Measurements from ENCODE around the gene HOTAIR. TPM values are rescaled to one million over a fixed set of nuclear protein-coding genes. Genes with fewer than 3 reads are reported as not detected.

The HOTAIR gene
- total RNA-seq, 1 experiment from 2014 or later, result not detected

DNA sequence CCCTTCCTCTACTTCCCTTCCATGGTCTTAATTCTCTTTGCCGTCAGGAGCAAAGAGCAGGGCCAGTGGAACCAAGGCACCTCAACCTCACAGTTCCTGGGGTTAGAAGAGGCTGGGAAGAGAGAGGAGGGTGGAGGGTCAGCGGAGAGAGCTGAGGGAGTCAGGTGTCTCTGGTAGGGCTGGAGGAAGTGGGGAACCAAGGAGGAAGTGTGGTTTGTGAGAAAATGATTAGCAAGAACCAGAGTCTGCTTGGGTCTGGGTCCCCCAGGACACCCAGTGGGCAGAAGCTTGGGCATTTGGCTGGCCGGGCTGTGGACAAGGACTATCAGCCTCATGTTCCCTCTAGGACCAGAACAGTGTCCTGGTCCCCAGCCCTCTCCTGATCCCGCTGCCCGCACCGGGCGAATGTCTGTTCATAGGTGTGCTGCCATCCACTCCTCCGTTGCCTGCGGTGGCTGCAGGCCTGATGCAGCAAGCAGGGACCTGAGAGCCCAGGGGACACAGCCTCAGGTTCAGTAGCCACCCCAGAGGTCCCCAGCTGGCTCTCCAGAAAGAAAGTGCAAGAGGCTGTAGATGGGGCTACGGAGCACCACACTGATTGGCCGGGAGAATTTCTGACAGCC lies 17.7 kb downstream of the HOTAIR start:
- no peak overlapping the region for H4K8ac ChIP-seq (replicated peaks; ENCODE audit: insufficient read length, low read depth, low read length)
- no peak overlapping the region for H2AK5ac ChIP-seq (ENCODE audit: insufficient read length, low read length)
- no peak overlapping the region for H2AFZ ChIP-seq (ENCODE audit: low read length)
- DNase-seq, result no peak
- no peak overlapping the region for H3K4ac ChIP-seq (ENCODE audit: low read depth, low read length)
- TF ChIP-seq, protein P1, sequence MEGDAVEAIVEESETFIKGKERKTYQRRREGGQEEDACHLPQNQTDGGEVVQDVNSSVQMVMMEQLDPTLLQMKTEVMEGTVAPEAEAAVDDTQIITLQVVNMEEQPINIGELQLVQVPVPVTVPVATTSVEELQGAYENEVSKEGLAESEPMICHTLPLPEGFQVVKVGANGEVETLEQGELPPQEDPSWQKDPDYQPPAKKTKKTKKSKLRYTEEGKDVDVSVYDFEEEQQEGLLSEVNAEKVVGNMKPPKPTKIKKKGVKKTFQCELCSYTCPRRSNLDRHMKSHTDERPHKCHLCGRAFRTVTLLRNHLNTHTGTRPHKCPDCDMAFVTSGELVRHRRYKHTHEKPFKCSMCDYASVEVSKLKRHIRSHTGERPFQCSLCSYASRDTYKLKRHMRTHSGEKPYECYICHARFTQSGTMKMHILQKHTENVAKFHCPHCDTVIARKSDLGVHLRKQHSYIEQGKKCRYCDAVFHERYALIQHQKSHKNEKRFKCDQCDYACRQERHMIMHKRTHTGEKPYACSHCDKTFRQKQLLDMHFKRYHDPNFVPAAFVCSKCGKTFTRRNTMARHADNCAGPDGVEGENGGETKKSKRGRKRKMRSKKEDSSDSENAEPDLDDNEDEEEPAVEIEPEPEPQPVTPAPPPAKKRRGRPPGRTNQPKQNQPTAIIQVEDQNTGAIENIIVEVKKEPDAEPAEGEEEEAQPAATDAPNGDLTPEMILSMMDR (conservative IDR thresholded peaks at IDR 0.05), result no peak
- no peak overlapping the region for H2BK5ac ChIP-seq (ENCODE audit: insufficient read length, low read length)
- H2BK120ac ChIP-seq (ENCODE audit: low read depth, low read length, poor library complexity, severe bottlenecking), result no peak overlapping the region
- Mint-ChIP-seq H3K27me3 (ENCODE audit: low read depth) (peaks cover 99% of the 10 kb centered on the region), H3K4me1 (peaks cover 4 to 11% of the 10 kb centered on the region in 2 experiments; a peak in 3 of 4 replicates), H3K27ac (no peak overlapping the region; a peak in 1 of 7 replicates), H3K9me3 (peaks cover 0 to 3% of the 10 kb centered on the region in 2 experiments; a peak in 2 of 5 replicates), H3K4me3 (no peak overlapping the region), H3K36me3 (ENCODE audit: insufficient read depth in 1 of 3, low read depth in 3 of 3) (no peaks in the 10 kb centered on the region; a peak in 2 of 7 replicates)
- no peaks in the 10 kb centered on the region for H3K23me2 ChIP-seq (ENCODE audit: insufficient read length, low read depth, low read length, poor library complexity, severe bottlenecking)
- no peak overlapping the region for H3K14ac ChIP-seq (ENCODE audit: insufficient read depth, low read length)
- no peak overlapping the region for H3K9ac ChIP-seq (ENCODE audit: extremely low read depth, insufficient read length, low read length)
- no peaks in the 10 kb centered on the region for H4K20me1 ChIP-seq (ENCODE audit: control insufficient read depth, insufficient read depth, insufficient read length)
- no peak overlapping the region for H2BK15ac ChIP-seq (ENCODE audit: low read depth, low read length)
- H3K23ac ChIP-seq (ENCODE audit: insufficient read length, low read depth, low read length), result no peak overlapping the region
- no peak overlapping the region for H3K4me2 ChIP-seq (ENCODE audit: insufficient read depth, insufficient read length, low read length)
- H4K91ac ChIP-seq (ENCODE audit: insufficient read length, low read depth, low read length), result no peak overlapping the region
- no peak overlapping the region for H3K27ac ChIP-seq (ENCODE audit: insufficient read length, low read depth, low read length)
- H3K79me2 ChIP-seq (ENCODE audit: insufficient read depth, low read length), result no peaks in the 10 kb centered on the region
- no peak overlapping the region for H3K18ac ChIP-seq (ENCODE audit: insufficient read length, low read depth, low read length)
- no peaks in the 10 kb centered on the region for H3K9me3 ChIP-seq (ENCODE audit: control insufficient read depth, low read depth, low read length)
- no peak overlapping the region for H4K5ac ChIP-seq (ENCODE audit: insufficient read length, low read depth, low read length)
- WGBS (ENCODE audit: extremely low coverage, insufficient read length, low lambda C conversion rate), result no CpG with 5 or more reads among the region's 11 CpGs
- no peaks in the 10 kb centered on the region for H3K79me1 ChIP-seq (ENCODE audit: insufficient read depth, low read depth, low read length, poor library complexity, severe bottlenecking)
- H3K27me3 ChIP-seq (ENCODE audit: insufficient read depth, low read length), result peaks cover 99% of the 10 kb centered on the region
- no peak overlapping the region for H3K56ac ChIP-seq (ENCODE audit: insufficient read length, low read depth, low read length)
- H2BK12ac ChIP-seq (ENCODE audit: insufficient read length, low read depth, low read length), result no peak overlapping the region
- no peak overlapping the region for H2BK20ac ChIP-seq (ENCODE audit: low read depth, low read length, poor library complexity, severe bottlenecking)
- H3T11ph ChIP-seq (ENCODE audit: low read length), result no peak overlapping the region
- no peaks in the 10 kb centered on the region for H3K4me1 ChIP-seq (ENCODE audit: insufficient read depth, low read length)
